ENCODE results near the gene ZDHHC9. TPM values are rescaled to one million over a fixed set of nuclear protein-coding genes. Genes with fewer than 3 reads are reported as not detected.

Gene ZDHHC9
- total and polyA plus RNA-seq, 2 donors (not counting 1 experiment from before 2014, with no cell fraction given), result 1.3 to 6.1 TPM

- ATAC-seq (ENCODE audit: low read depth) (no peak), DNase-seq (no peak)
- H3K9me3 Mint-ChIP-seq (ENCODE audit: insufficient read depth), result no peaks in the 10 kb centered on the region
- TF ChIP-seq CTCF (IDR thresholded peaks at IDR 0.05), result no peak
- no peak for TF ChIP-seq EZH2 (IDR thresholded peaks at IDR 0.05; ENCODE audit: borderline replicate concordance, insufficient read depth, low read depth, low read length, poor library complexity, severe bottlenecking)
- no peaks in the 10 kb centered on the region for H3K79me2 ChIP-seq (ENCODE audit: control insufficient read depth, insufficient read depth, low read length)
- H3K27ac ChIP-seq (ENCODE audit: low read length in 2 of 2), result no peak overlapping the region
- H3K4me2 ChIP-seq (replicated peaks; ENCODE audit: low read depth, low read length, poor library complexity, severe bottlenecking), result no peak overlapping the region
- ChIA-PET POLR2A (no interaction called here), CTCF (interaction anchor here (1.8 kb wide), 1 partner anchor 11 kb away, joined by 6 read pairs; no protein-coding TSS in a partner anchor)
- intact Hi-C loops (cut with micrococcal nuclease), result no loop called here
- H3K4me1 Mint-ChIP-seq, result peaks cover 33% of the 10 kb centered on the region
- no CpG with 5 or more reads among the region's 3 CpGs for WGBS (ENCODE audit: insufficient coverage)
- H3K9me3 ChIP-seq (ENCODE audit: control extremely low read depth in 1 of 3, control insufficient read depth in 2 of 3, insufficient read depth in 1 of 3, low read length in 2 of 3), result no peaks in the 10 kb centered on the region
- no peaks in the 10 kb centered on the region for H3K36me3 ChIP-seq (replicated peaks in 1 of 2; ENCODE audit: control extremely low read depth in 1 of 2, control insufficient read depth in 1 of 2, extremely low read depth in 1 of 2, insufficient read depth in 2 of 2, low read length in 1 of 2)
- no peak overlapping the region for H3K27ac Mint-ChIP-seq
- H4K20me1 ChIP-seq (ENCODE audit: control insufficient read depth, insufficient read depth, low read length, poor library complexity, severe bottlenecking), result no peaks in the 10 kb centered on the region
- H3K27me3 Mint-ChIP-seq, result no peaks in the 10 kb centered on the region
- H3K27me3 ChIP-seq (replicated peaks in 1 of 4; ENCODE audit: control extremely low read depth in 1 of 4, control insufficient read depth in 3 of 4, insufficient read depth in 4 of 4, low read length in 3 of 4), result no peaks in the 10 kb centered on the region
- H2AFZ ChIP-seq (ENCODE audit: insufficient read depth, low read depth, low read length, poor library complexity, severe bottlenecking), result no peak overlapping the region
- H3K9ac ChIP-seq (ENCODE audit: low read length), result no peak overlapping the region
- no peak overlapping the region for H3K4me3 Mint-ChIP-seq
- H3K4me3 ChIP-seq (ENCODE audit: control extremely low read depth in 1 of 5, extremely low read depth in 1 of 5, insufficient read depth in 1 of 5, low read depth in 2 of 5, low read length in 4 of 5), result no peak overlapping the region
- peaks cover 34 to 35% of the 10 kb centered on the region in 2 donors for H3K4me1 ChIP-seq (ENCODE audit: control insufficient read depth in 2 of 2, insufficient read depth in 2 of 2, low read length in 2 of 2)
Observed at GRCh38 chrX:129762448-129762847, 81.2 kb downstream of the ZDHHC9 start.

GRCh38 chrX:129761596-129761995 is 82.1 kb downstream of the ZDHHC9 start:
- Histone ChIP-seq H3K36me3 (replicated peaks in 1 of 2; ENCODE audit: control extremely low read depth in 1 of 2, control insufficient read depth in 1 of 2, extremely low read depth in 1 of 2, insufficient read depth in 2 of 2, low read length in 1 of 2) (no peaks in the 10 kb centered on the region), H4K20me1 (ENCODE audit: control insufficient read depth, insufficient read depth, low read length, poor library complexity, severe bottlenecking) (no peaks in the 10 kb centered on the region), H3K9ac (ENCODE audit: low read length) (no peak overlapping the region), H3K27ac (ENCODE audit: low read length in 2 of 2) (no peak overlapping the region), H3K9me3 (ENCODE audit: control extremely low read depth in 1 of 3, control insufficient read depth in 2 of 3, insufficient read depth in 1 of 3, low read length in 2 of 3) (no peaks in the 10 kb centered on the region), H3K4me3 (ENCODE audit: control extremely low read depth in 1 of 5, extremely low read depth in 1 of 5, insufficient read depth in 1 of 5, low read depth in 2 of 5, low read length in 4 of 5) (no peak overlapping the region), H3K79me2 (ENCODE audit: control insufficient read depth, insufficient read depth, low read length) (no peaks in the 10 kb centered on the region), H3K4me2 (replicated peaks; ENCODE audit: low read depth, low read length, poor library complexity, severe bottlenecking) (no peak overlapping the region), H2AFZ (ENCODE audit: insufficient read depth, low read depth, low read length, poor library complexity, severe bottlenecking) (no peak overlapping the region), H3K27me3 (replicated peaks in 1 of 4; ENCODE audit: control extremely low read depth in 1 of 4, control insufficient read depth in 3 of 4, insufficient read depth in 4 of 4, low read length in 3 of 4) (no peaks in the 10 kb centered on the region), H3K4me1 (ENCODE audit: control insufficient read depth in 2 of 2, insufficient read depth in 2 of 2, low read length in 2 of 2) (peaks cover 36 to 39% of the 10 kb centered on the region in 2 donors)
- Mint-ChIP-seq H3K27ac (no peak overlapping the region), H3K27me3 (no peaks in the 10 kb centered on the region), H3K9me3 (ENCODE audit: insufficient read depth) (no peaks in the 10 kb centered on the region), H3K4me3 (no peak overlapping the region), H3K4me1 (peaks cover 36% of the 10 kb centered on the region)
- POLR2A ChIA-PET, result no interaction called here
- CTCF ChIA-PET, result no interaction called here
- ATAC-seq (ENCODE audit: low read depth), result no peak
- DNase-seq, result no peak
- 100% methylated on average over 1 of the region's 4 CpGs for WGBS (ENCODE audit: insufficient coverage)
- no peak for TF ChIP-seq CTCF (IDR thresholded peaks at IDR 0.05)
- no peak for TF ChIP-seq EZH2 (IDR thresholded peaks at IDR 0.05; ENCODE audit: borderline replicate concordance, insufficient read depth, low read depth, low read length, poor library complexity, severe bottlenecking)
- intact Hi-C loops (cut with micrococcal nuclease), result no loop called here
